HEK293 (cell line): ENCODE data around the gene AMBRA1.

Experiments
- CTCF ChIA-PET: fragments of 350-600 bp; formaldehyde crosslinking; extraction: SDS; loops from one replicate; lab custom pipeline; 2021; ENCODE audit warnings: antibody characterized with exemption; lab: Yijun Ruan, JAX
- POLR2A ChIA-PET: fragments of 300-600 bp; formaldehyde crosslinking; extraction: SDS; loops from one replicate; lab custom pipeline; 2020; ENCODE audit warnings: antibody characterized with exemption, inconsistent platforms; lab: Yijun Ruan, JAX
- H3K27ac ChIP-seq: fragments of 200-500 bp; sonication (Bioruptor generic); 2 replicates; pipeline ENCODE4 v1.5.1; 2014; ENCODE audit warnings: low read depth, low read length, control low read depth, inconsistent platforms; ENCODE audit errors: extremely low read depth
- H3K36me3 ChIP-seq, 2 experiments: fragments of 200-500 bp in 1 of 2; sonication (Bioruptor generic) in 1 of 2; 1 replicate in 1 of 2; 2 replicates in 1 of 2; pipeline ENCODE4 v1.5.1; 2014 to 2017; ENCODE audit warnings: inconsistent platforms in 2 of 2, low read length in 2 of 2; ENCODE audit not compliant: control insufficient read depth in 2 of 2, insufficient read depth in 1 of 2
- H3K4me1 ChIP-seq: fragments of 200-500 bp; sonication (Bioruptor generic); 2 replicates; pipeline ENCODE4 v1.5.1; 2014; ENCODE audit warnings: mild to moderate bottlenecking, low read length, inconsistent platforms; ENCODE audit not compliant: control insufficient read depth, insufficient read depth
- H3K4me3 ChIP-seq: 2 replicates; pipeline ENCODE4 v1.5.1; 2011; ENCODE audit warnings: low read depth, mild to moderate bottlenecking, control low read depth, low read length, moderate library complexity
- H3K9me3 ChIP-seq: fragments of 200-500 bp; sonication (Bioruptor generic); 2 replicates; pipeline ENCODE4 v1.5.1; 2014; ENCODE audit warnings: low read depth, low read length, inconsistent platforms; ENCODE audit not compliant: control insufficient read depth, insufficient read depth
- EGR2 ChIP-seq: fragments of 450-650 bp; formaldehyde crosslinking; IDR thresholded peaks from 2 replicates; pipeline ENCODE4 v1.5.1; 2016; ENCODE audit warnings: low read depth, missing biosample characterization, missing genetic modification characterization
- HOXC10 ChIP-seq: sonication (generic); formaldehyde crosslinking; IDR thresholded peaks from 2 replicates; pipeline ENCODE4 v1.8.1; 2023; ENCODE audit warnings: mild to moderate bottlenecking, missing genetic modification reagents
- MEIS1 ChIP-seq: sonication (generic); formaldehyde crosslinking; IDR thresholded peaks from 2 replicates; pipeline ENCODE4 v1.8.1; 2022; ENCODE audit warnings: missing genetic modification reagents, mild to moderate bottlenecking, borderline replicate concordance
- OVOL3 ChIP-seq: fragments of 450-650 bp; formaldehyde crosslinking; IDR thresholded peaks from 2 replicates; pipeline ENCODE4 v1.5.1; 2016; ENCODE audit warnings: missing biosample characterization, missing genetic modification characterization
- SCRT2 ChIP-seq: fragments of 450-650 bp; formaldehyde crosslinking; IDR thresholded peaks from 2 replicates; pipeline ENCODE4 v1.5.1; 2016; ENCODE audit warnings: missing biosample characterization, missing genetic modification characterization
- WT1 ChIP-seq: fragments of 450-650 bp; formaldehyde crosslinking; IDR thresholded peaks from 2 replicates; pipeline ENCODE4 v1.5.1; 2016; ENCODE audit warnings: missing biosample characterization, missing genetic modification characterization
- YY1 ChIP-seq: fragments of 450-650 bp; formaldehyde crosslinking; IDR thresholded peaks from 2 replicates; pipeline ENCODE4 v1.5.1; 2018; ENCODE audit warnings: missing biosample characterization, missing genetic modification characterization
- ZFP37 ChIP-seq: fragments of 450-650 bp; formaldehyde crosslinking; IDR thresholded peaks from 2 replicates; pipeline ENCODE4 v1.5.1; 2016; ENCODE audit warnings: missing biosample characterization, missing genetic modification characterization
- ZIC2 ChIP-seq: fragments of 450-650 bp; formaldehyde crosslinking; IDR thresholded peaks from 2 replicates; pipeline ENCODE4 v1.5.1; 2016; ENCODE audit warnings: missing biosample characterization, missing genetic modification characterization
- ZNF114 ChIP-seq: fragments of 450-650 bp; formaldehyde crosslinking; IDR thresholded peaks from 2 replicates; pipeline ENCODE4 v1.5.0; 2017; ENCODE audit warnings: missing biosample characterization, missing genetic modification characterization
- ZNF155 ChIP-seq: fragments of 450-650 bp; formaldehyde crosslinking; IDR thresholded peaks from 2 replicates; pipeline ENCODE4 v1.5.1; 2016; ENCODE audit warnings: missing biosample characterization, missing genetic modification characterization
- ZNF174 ChIP-seq: fragments of 450-650 bp; formaldehyde crosslinking; IDR thresholded peaks from 2 replicates; pipeline ENCODE4 v1.5.0; 2017; ENCODE audit warnings: missing biosample characterization, mild to moderate bottlenecking, missing genetic modification characterization
- ZNF202 ChIP-seq: fragments of 450-650 bp; formaldehyde crosslinking; IDR thresholded peaks from 2 replicates; pipeline ENCODE4 v1.5.1; 2016; ENCODE audit warnings: missing biosample characterization, missing genetic modification characterization, borderline replicate concordance
- ZNF335 ChIP-seq: fragments of 450-650 bp; formaldehyde crosslinking; conservative IDR thresholded peaks from 2 replicates; pipeline ENCODE4 v1.5.1; 2016; ENCODE audit warnings: missing biosample characterization, missing genetic modification characterization
- ZNF350 ChIP-seq: fragments of 450-650 bp; formaldehyde crosslinking; IDR thresholded peaks from 2 replicates; pipeline ENCODE4 v1.5.0; 2017; ENCODE audit warnings: missing biosample characterization, mild to moderate bottlenecking, missing genetic modification characterization
- ZNF404 ChIP-seq: fragments of 450-650 bp; formaldehyde crosslinking; IDR thresholded peaks from 2 replicates; pipeline ENCODE4 v1.5.1; 2017; ENCODE audit warnings: missing biosample characterization, missing genetic modification characterization
- ZNF530 ChIP-seq: fragments of 450-650 bp; formaldehyde crosslinking; IDR thresholded peaks from 2 replicates; pipeline ENCODE4 v1.5.1; 2016; ENCODE audit warnings: low read depth, missing biosample characterization, missing genetic modification characterization
- ZNF571 ChIP-seq: fragments of 450-650 bp; formaldehyde crosslinking; IDR thresholded peaks from 2 replicates; pipeline ENCODE4 v1.5.0; 2017; ENCODE audit warnings: missing biosample characterization, missing genetic modification characterization
- ZNF670 ChIP-seq: fragments of 450-650 bp; formaldehyde crosslinking; IDR thresholded peaks from 2 replicates; pipeline ENCODE4 v1.5.1; 2016; ENCODE audit warnings: missing biosample characterization, missing genetic modification characterization, low read depth
- ZNF791 ChIP-seq: fragments of 450-650 bp; formaldehyde crosslinking; IDR thresholded peaks from 2 replicates; pipeline ENCODE4 v1.5.1; 2016; ENCODE audit warnings: missing biosample characterization, missing genetic modification characterization
- ZNF792 ChIP-seq: fragments of 450-650 bp; formaldehyde crosslinking; IDR thresholded peaks from 2 replicates; pipeline ENCODE4 v1.5.1; 2016; ENCODE audit warnings: missing biosample characterization, missing genetic modification characterization
- ZSCAN23 ChIP-seq: fragments of 450-650 bp; formaldehyde crosslinking; IDR thresholded peaks from 2 replicates; pipeline ENCODE4 v1.5.1; 2016; ENCODE audit warnings: missing biosample characterization, missing genetic modification characterization
- TF ChIP-seq, protein P1 (sequence below): fragments of 450-650 bp; formaldehyde crosslinking; IDR thresholded peaks from 2 replicates; pipeline ENCODE4 v1.5.1; 2016; ENCODE audit warnings: missing biosample characterization, missing genetic modification characterization
- TF ChIP-seq, protein P2 (sequence below): fragments of 450-650 bp; formaldehyde crosslinking; IDR thresholded peaks from 2 replicates; pipeline ENCODE4 v1.5.1; 2016; ENCODE audit warnings: missing biosample characterization, missing genetic modification characterization, low read depth
- TF ChIP-seq, protein P3 (sequence below): IDR thresholded peaks from 2 replicates; pipeline ENCODE4 v1.6.1; 2011; ENCODE audit warnings: mild to moderate bottlenecking, low read depth, low read length, borderline replicate concordance

AMBRA1 gene

DNA sequence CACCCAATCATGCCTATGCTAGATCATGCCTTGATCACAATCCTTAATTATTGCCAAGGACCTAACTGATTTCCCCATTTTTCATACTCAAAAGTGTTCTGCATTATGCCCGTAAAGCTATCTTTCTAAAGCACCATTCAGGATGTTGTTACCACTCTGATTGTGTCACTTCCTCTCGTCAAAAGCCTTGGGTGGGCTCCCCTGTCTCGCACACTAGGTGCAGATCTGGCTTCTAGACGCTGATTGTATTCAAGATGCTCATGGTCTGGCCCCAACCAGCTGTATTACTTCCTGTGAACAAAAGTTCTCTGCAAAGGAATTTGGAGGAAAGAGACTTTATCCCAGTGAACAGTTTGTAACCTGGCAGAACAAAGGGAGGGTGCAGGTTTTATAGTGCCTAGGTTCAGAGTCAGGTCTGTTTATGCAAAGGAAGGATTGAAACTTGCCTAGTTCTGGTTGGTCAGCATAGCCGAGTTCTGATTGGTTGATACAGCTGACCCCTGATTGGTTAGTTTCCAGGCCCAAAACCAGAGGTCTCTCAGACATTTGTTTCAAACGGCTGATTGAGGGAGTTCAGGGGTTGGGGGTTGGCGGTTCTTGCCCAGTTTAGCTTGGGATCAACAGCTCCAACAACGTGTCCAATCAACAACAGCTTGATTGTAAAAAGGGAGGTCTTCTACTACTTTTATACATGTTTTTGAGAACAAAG is 49.0 kb upstream of the AMBRA1 start (continued):
- no peak for TF ChIP-seq OVOL3 (tag by site-specific recombination)
- TF ChIP-seq, protein P1, sequence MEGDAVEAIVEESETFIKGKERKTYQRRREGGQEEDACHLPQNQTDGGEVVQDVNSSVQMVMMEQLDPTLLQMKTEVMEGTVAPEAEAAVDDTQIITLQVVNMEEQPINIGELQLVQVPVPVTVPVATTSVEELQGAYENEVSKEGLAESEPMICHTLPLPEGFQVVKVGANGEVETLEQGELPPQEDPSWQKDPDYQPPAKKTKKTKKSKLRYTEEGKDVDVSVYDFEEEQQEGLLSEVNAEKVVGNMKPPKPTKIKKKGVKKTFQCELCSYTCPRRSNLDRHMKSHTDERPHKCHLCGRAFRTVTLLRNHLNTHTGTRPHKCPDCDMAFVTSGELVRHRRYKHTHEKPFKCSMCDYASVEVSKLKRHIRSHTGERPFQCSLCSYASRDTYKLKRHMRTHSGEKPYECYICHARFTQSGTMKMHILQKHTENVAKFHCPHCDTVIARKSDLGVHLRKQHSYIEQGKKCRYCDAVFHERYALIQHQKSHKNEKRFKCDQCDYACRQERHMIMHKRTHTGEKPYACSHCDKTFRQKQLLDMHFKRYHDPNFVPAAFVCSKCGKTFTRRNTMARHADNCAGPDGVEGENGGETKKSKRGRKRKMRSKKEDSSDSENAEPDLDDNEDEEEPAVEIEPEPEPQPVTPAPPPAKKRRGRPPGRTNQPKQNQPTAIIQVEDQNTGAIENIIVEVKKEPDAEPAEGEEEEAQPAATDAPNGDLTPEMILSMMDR = no peak
- TF ChIP-seq ZNF792 = no peak
- TF ChIP-seq ZFP37 (tag by site-specific recombination) = no peak
- TF ChIP-seq SCRT2 (tag by site-specific recombination) = no peak
- no peak for TF ChIP-seq ZNF202 (tag by site-specific recombination)

DNA sequence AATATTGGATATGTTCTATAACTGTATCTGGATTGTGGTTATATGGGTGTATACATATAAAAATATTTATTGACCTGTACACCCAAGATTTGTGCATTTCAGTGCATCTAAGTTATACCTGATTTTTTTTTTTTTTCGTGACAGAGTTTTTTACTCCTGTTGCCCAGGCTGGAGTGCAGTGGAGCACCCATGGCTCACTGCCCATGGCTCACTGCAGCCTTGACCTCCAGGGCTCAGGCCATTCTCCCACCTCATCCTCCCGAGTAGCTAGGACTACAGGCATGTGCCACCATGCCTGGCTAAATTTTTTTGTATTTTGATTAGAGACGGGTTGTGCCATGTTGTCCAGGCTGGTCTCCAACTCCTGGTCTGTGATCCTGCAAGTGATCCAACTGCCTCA is 47.8 kb upstream of the AMBRA1 start:
- Histone ChIP-seq H3K27ac (no peak overlapping the region), H3K4me1 (no peaks in the 10 kb centered on the region), H3K4me3 (no peak overlapping the region), H3K36me3 (peaks cover 0 to 46% of the 10 kb centered on the region in 2 experiments), H3K9me3 (no peaks in the 10 kb centered on the region)
- POLR2A ChIA-PET = interaction anchor here (0.7 kb wide), 1 partner anchor 71 kb away, joined by 3 read pairs; no protein-coding TSS in a partner anchor
- no peak for TF ChIP-seq ZNF155 (tag by site-specific recombination)
- TF ChIP-seq, protein P2, sequence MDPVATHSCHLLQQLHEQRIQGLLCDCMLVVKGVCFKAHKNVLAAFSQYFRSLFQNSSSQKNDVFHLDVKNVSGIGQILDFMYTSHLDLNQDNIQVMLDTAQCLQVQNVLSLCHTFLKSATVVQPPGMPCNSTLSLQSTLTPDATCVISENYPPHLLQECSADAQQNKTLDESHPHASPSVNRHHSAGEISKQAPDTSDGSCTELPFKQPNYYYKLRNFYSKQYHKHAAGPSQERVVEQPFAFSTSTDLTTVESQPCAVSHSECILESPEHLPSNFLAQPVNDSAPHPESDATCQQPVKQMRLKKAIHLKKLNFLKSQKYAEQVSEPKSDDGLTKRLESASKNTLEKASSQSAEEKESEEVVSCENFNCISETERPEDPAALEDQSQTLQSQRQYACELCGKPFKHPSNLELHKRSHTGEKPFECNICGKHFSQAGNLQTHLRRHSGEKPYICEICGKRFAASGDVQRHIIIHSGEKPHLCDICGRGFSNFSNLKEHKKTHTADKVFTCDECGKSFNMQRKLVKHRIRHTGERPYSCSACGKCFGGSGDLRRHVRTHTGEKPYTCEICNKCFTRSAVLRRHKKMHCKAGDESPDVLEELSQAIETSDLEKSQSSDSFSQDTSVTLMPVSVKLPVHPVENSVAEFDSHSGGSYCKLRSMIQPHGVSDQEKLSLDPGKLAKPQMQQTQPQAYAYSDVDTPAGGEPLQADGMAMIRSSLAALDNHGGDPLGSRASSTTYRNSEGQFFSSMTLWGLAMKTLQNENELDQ (tag by site-specific recombination) = no peak
- TF ChIP-seq ZNF670 (tag by site-specific recombination) = no peak
- no peak for TF ChIP-seq ZSCAN23 (tag by site-specific recombination)
- no peak for TF ChIP-seq WT1
- no peak for TF ChIP-seq ZNF791 (tag by site-specific recombination)
- TF ChIP-seq MEIS1 (CRISPR knock-in tag) = no peak
- TF ChIP-seq HOXC10 = no peak
- TF ChIP-seq, protein P3, sequence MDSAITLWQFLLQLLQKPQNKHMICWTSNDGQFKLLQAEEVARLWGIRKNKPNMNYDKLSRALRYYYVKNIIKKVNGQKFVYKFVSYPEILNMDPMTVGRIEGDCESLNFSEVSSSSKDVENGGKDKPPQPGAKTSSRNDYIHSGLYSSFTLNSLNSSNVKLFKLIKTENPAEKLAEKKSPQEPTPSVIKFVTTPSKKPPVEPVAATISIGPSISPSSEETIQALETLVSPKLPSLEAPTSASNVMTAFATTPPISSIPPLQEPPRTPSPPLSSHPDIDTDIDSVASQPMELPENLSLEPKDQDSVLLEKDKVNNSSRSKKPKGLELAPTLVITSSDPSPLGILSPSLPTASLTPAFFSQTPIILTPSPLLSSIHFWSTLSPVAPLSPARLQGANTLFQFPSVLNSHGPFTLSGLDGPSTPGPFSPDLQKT = no peak
- no peak for TF ChIP-seq ZNF335 (tag by site-specific recombination)
- no peak for TF ChIP-seq ZNF571 (tag by site-specific recombination)
- TF ChIP-seq ZNF404 = no peak
- TF ChIP-seq ZNF114 (tag by site-specific recombination) = no peak
- no peak for TF ChIP-seq EGR2
- no peak for TF ChIP-seq YY1 (tag by site-specific recombination)
- TF ChIP-seq ZNF174 (tag by site-specific recombination) = no peak
- no peak for TF ChIP-seq ZNF350 (tag by site-specific recombination)
- no peak for TF ChIP-seq ZIC2 (tag by site-specific recombination)
- no peak for TF ChIP-seq ZNF530 (tag by site-specific recombination)
- CTCF ChIA-PET = interaction anchor here (0.6 to 0.9 kb wide), 2 partner anchors 23 to 290 kb away, joined by 3 to 4 read pairs; no protein-coding TSS in a partner anchor
